ENCODE data around the gene DMRT1.

DNA sequence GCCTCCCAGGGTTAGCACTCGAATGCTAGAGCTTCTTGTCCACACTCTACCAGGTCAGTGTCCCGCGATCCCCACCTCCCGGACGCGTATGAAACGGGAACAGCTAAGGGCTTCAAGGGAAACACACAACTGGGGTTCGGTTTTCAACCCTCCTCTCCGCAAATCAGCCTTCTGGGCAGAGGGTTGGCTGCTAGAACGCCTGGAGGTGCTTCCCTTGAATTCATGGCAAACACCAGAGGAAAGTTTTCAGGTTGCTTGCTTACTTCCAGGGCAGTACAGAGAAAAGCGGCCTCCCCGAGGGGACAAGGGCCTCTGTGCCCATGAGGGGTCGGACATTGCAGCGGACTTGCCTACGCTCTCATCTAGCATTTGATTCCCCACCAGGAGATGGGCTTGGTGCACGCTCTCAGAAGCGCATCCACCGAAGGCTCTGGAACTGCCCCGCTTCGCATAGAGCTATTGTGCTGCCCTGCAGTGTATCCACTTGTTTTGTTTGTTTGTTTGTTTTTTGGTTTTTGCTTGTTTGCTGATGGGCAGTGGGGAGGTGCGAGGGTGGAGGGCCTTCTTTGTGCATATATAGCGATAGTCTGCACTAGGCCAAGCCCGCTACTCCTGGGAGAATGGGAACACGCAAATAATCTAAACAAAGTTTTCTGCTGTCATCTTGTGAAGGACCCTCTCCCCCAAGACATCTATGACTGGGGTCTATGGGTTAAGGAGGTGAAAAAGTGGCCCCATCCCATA lies 133.7 kb downstream of the DMRT1 start:
- TF ChIP-seq NR2C2 (CRISPR knock-in tag; IDR thresholded peaks at IDR 0.05) (no peak), NR2C2 (tag; IDR thresholded peaks at IDR 0.05) (no peak), SRSF3 (IDR thresholded peaks at IDR 0.05; ENCODE audit: insufficient read depth, low read length) (no peak), DPF2 (IDR thresholded peaks at IDR 0.05) (no peak), NFRKB (IDR thresholded peaks at IDR 0.05; ENCODE audit: low read depth) (no peak), HEY1 (CRISPR knock-in tag; IDR thresholded peaks at IDR 0.05; ENCODE audit: borderline replicate concordance) (no peak), CHD2 (IDR thresholded peaks at IDR 0.05; ENCODE audit: low read depth, low read length) (no peak), ZNF830 (CRISPR knock-in tag; IDR thresholded peaks at IDR 0.05) (no peak), HCFC1 (IDR thresholded peaks at IDR 0.05; ENCODE audit: low read depth, low read length) (no peak), ZFP36 (IDR thresholded peaks at IDR 0.05; ENCODE audit: low read depth, low read length, partially characterized antibody) (no peak)
- TF ChIP-seq, protein P1, sequence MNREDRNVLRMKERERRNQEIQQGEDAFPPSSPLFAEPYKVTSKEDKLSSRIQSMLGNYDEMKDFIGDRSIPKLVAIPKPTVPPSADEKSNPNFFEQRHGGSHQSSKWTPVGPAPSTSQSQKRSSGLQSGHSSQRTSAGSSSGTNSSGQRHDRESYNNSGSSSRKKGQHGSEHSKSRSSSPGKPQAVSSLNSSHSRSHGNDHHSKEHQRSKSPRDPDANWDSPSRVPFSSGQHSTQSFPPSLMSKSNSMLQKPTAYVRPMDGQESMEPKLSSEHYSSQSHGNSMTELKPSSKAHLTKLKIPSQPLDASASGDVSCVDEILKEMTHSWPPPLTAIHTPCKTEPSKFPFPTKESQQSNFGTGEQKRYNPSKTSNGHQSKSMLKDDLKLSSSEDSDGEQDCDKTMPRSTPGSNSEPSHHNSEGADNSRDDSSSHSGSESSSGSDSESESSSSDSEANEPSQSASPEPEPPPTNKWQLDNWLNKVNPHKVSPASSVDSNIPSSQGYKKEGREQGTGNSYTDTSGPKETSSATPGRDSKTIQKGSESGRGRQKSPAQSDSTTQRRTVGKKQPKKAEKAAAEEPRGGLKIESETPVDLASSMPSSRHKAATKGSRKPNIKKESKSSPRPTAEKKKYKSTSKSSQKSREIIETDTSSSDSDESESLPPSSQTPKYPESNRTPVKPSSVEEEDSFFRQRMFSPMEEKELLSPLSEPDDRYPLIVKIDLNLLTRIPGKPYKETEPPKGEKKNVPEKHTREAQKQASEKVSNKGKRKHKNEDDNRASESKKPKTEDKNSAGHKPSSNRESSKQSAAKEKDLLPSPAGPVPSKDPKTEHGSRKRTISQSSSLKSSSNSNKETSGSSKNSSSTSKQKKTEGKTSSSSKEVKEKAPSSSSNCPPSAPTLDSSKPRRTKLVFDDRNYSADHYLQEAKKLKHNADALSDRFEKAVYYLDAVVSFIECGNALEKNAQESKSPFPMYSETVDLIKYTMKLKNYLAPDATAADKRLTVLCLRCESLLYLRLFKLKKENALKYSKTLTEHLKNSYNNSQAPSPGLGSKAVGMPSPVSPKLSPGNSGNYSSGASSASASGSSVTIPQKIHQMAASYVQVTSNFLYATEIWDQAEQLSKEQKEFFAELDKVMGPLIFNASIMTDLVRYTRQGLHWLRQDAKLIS (CRISPR knock-in tag; IDR thresholded peaks at IDR 0.05), result no peak

Measured in K562 (cell line).